SK-N-SH (cell line): ENCODE data around the gene ANKH. TPM values are rescaled to one million over a fixed set of nuclear protein-coding genes. Genes with fewer than 3 reads are reported as not detected.

ENCODE experiments used
- CTCF ChIA-PET: fragments of 300-600, 350-600 bp; formaldehyde crosslinking; extraction: SDS; loops from one replicate; lab custom pipeline; 2021; lab: Yijun Ruan, JAX
- POLR2A ChIA-PET: fragments of 350-600 bp; sonication (Branson Sonifier 250); formaldehyde crosslinking; extraction: SDS; loops from one replicate; lab custom pipeline; 2020; ENCODE audit warnings: antibody characterized with exemption, inconsistent platforms; lab: Yijun Ruan, JAX
- DNase-seq: peaks from one replicate; pipeline ENCODE4 v3.0.0; 2012
- H2AFZ ChIP-seq: fragments of 200-600 bp; sonication (generic); 2 replicates; pipeline ENCODE4 v1.8.1; 2016; ENCODE audit warnings: antibody characterized with exemption, mild to moderate bottlenecking, low read depth
- H3F3A ChIP-seq: fragments of 200-600 bp; sonication (generic); replicated peaks from 2 replicates; pipeline ENCODE3; 2016; ENCODE audit warnings: antibody characterized with exemption, mild to moderate bottlenecking; ENCODE audit not compliant: insufficient read depth
- H3K27ac ChIP-seq, 2 experiments: fragments of 200-500 bp in 1 of 2; fragments of 200-600 bp in 1 of 2; sonication (Bioruptor generic) in 1 of 2; sonication (generic), shearing (Covaris generic) in 1 of 2; 2 replicates each; pipeline versions ENCODE4 v1.5.1 to v1.6.1; 2014 to 2016; ENCODE audit warnings: low read depth in 2 of 2, inconsistent platforms in 1 of 2, low read length in 1 of 2, mild to moderate bottlenecking in 1 of 2, mixed read lengths in 1 of 2
- H3K27me3 ChIP-seq: fragments of 200-600 bp; sonication (generic), shearing (Covaris generic); 2 replicates; pipeline ENCODE4 v1.6.1; 2016; ENCODE audit warnings: mixed run types; ENCODE audit not compliant: insufficient read depth
- H3K36me3 ChIP-seq, 2 experiments: fragments of 200-500 bp in 1 of 2; fragments of 200-600 bp in 1 of 2; sonication (Bioruptor generic) in 1 of 2; sonication (generic) in 1 of 2; replicated peaks in 1 of 2; 2 replicates each; pipeline versions ENCODE3 to v1.5.1; 2014 to 2016; ENCODE audit warnings: low read length in 1 of 2, mild to moderate bottlenecking in 1 of 2; ENCODE audit not compliant: insufficient read depth in 2 of 2, control insufficient read depth in 1 of 2
- H3K4me1 ChIP-seq, 2 experiments: fragments of 200-500 bp in 1 of 2; fragments of 200-600 bp in 1 of 2; sonication (Bioruptor generic) in 1 of 2; sonication (generic), shearing (Covaris generic) in 1 of 2; 2 replicates each; pipeline versions ENCODE4 v1.5.1 to v1.6.1; 2014 to 2016; ENCODE audit warnings: low read depth in 1 of 2, low read length in 1 of 2, mixed run types in 1 of 2; ENCODE audit not compliant: insufficient read depth in 2 of 2, control insufficient read depth in 1 of 2
- H3K4me2 ChIP-seq: fragments of 200-600 bp; sonication (generic), shearing (Covaris generic); 2 replicates; pipeline ENCODE4 v1.6.1; 2017; ENCODE audit warnings: mixed run types
- H3K4me3 ChIP-seq, 2 experiments: fragments of 200-500 bp in 1 of 2; fragments of 200-600 bp in 1 of 2; sonication (Bioruptor generic) in 1 of 2; sonication (generic), shearing (Covaris generic) in 1 of 2; 2 replicates each; pipeline versions ENCODE4 v1.5.1 to v1.8.1; 2014 to 2016; ENCODE audit warnings: low read depth in 2 of 2, inconsistent platforms in 1 of 2, low read length in 1 of 2, mild to moderate bottlenecking in 1 of 2, mixed read lengths in 1 of 2, moderate library complexity in 1 of 2
- H3K79me2 ChIP-seq: fragments of 200-600 bp; sonication (generic); 2 replicates; pipeline ENCODE4 v1.8.1; 2017; ENCODE audit warnings: mild to moderate bottlenecking; ENCODE audit not compliant: insufficient read depth
- H3K9ac ChIP-seq: fragments of 200-600 bp; sonication (generic); 2 replicates; pipeline ENCODE4 v1.6.1; 2017; ENCODE audit warnings: mixed run types
- H3K9me2 ChIP-seq: fragments of 200-600 bp; sonication (generic); 2 replicates; pipeline ENCODE4 v1.6.1; 2017; ENCODE audit warnings: mixed run types
- H3K9me3 ChIP-seq: fragments of 200-600 bp; sonication (generic); 2 replicates; pipeline ENCODE4 v1.6.1; 2017; ENCODE audit warnings: mixed run types, mild to moderate bottlenecking, moderate library complexity
- H4K20me1 ChIP-seq: fragments of 200-600 bp; sonication (generic); 2 replicates; pipeline ENCODE4 v1.6.1; 2017; ENCODE audit warnings: mild to moderate bottlenecking, mixed run types; ENCODE audit not compliant: insufficient read depth
- FOSL2 ChIP-seq: IDR thresholded peaks from 2 replicates; pipeline ENCODE4 v1.4.0; 2012; ENCODE audit warnings: low read depth, mild to moderate bottlenecking, moderate library complexity, borderline replicate concordance
- FOXJ3 ChIP-seq: sonication (generic); formaldehyde crosslinking; IDR thresholded peaks from 2 replicates; pipeline ENCODE4 v1.5.1; 2020; ENCODE audit warnings: mild to moderate bottlenecking, missing genetic modification reagents
- MEF2A ChIP-seq: IDR thresholded peaks from 2 replicates; pipeline ENCODE4 v1.4.0; 2012; ENCODE audit warnings: low read depth, borderline replicate concordance
- MXI1 ChIP-seq: IDR thresholded peaks from 2 replicates; pipeline ENCODE4 v1.6.1; 2012; ENCODE audit warnings: mild to moderate bottlenecking, low read depth, low read length, improper control_type of control experiment
- NFIC ChIP-seq: IDR thresholded peaks from 2 replicates; pipeline ENCODE4 v1.4.0; 2012; ENCODE audit warnings: borderline replicate concordance
- PBX3 ChIP-seq: IDR thresholded peaks from 2 replicates; pipeline ENCODE4; 2012
- POLR2AphosphoS5 ChIP-seq: IDR thresholded peaks from 2 replicates; pipeline ENCODE4 v1.6.1; 2012; ENCODE audit warnings: low read depth, low read length
- RAD21 ChIP-seq: IDR thresholded peaks from 2 replicates; pipeline ENCODE4 v1.6.1; 2012; ENCODE audit warnings: mild to moderate bottlenecking, low read length
- RCOR1 ChIP-seq: fragments of 150-350 bp; IDR thresholded peaks from 2 replicates; pipeline ENCODE4 v1.6.1; 2017; ENCODE audit warnings: antibody characterized with exemption, low read length
- RFX5 ChIP-seq: IDR thresholded peaks from 2 replicates; pipeline ENCODE4 v1.6.1; 2012; ENCODE audit warnings: mild to moderate bottlenecking, improper control_type of control experiment, low read length
- RXRA ChIP-seq: IDR thresholded peaks from 2 replicates; pipeline ENCODE4 v1.4.0; 2012; ENCODE audit warnings: low read depth, mild to moderate bottlenecking, borderline replicate concordance
- SIN3A ChIP-seq: IDR thresholded peaks from 2 replicates; pipeline ENCODE4 v1.6.1; 2012; ENCODE audit warnings: low read depth, mild to moderate bottlenecking, low read length, moderate library complexity, borderline replicate concordance
- USF2 ChIP-seq: fragments of 150-350 bp; IDR thresholded peaks from 2 replicates; pipeline ENCODE4 v1.6.1; 2017; ENCODE audit warnings: antibody characterized with exemption, low read length, low read depth, borderline replicate concordance
- WGBS: methylation state at CpG from one replicate; pipeline ENCODE4 v1.1.6; 2017; ENCODE audit warnings: low lambda C conversion rate; 5-methylcytosine and 5-hydroxymethylcytosine counted together
- polyA plus RNA-seq, 3 experiments: library from polyadenylated mRNA; depleted of rRNA; stranded (reverse); fragments of >200 nt; gene quantifications; 2 replicates each; pipeline ENCODE4 v1.2.3, GENCODE V29; 2012

The ANKH gene
- polyA plus RNA-seq, 1 of the 3 experiments (the other 2 are of a cell fraction): 22.0 TPM

GRCh38 chr5:14741801-14742440, 129.7 kb downstream of the ANKH start:
- Histone ChIP-seq H3K27ac (no peak overlapping the region), H3F3A (peaks cover 26% of the 10 kb centered on the region), H3K36me3 (peaks cover 3 to 19% of the 10 kb centered on the region in 2 experiments), H3K9me3 (no peaks in the 10 kb centered on the region), H2AFZ (no peak overlapping the region), H4K20me1 (no peaks in the 10 kb centered on the region), H3K4me1 (peaks cover 0 to 29% of the 10 kb centered on the region in 2 experiments; a peak in 3 of 4 replicates), H3K4me3 (no peak overlapping the region), H3K9ac (no peak overlapping the region), H3K9me2 (no peaks in the 10 kb centered on the region), H3K27me3 (no peaks in the 10 kb centered on the region), H3K4me2 (no peak overlapping the region), H3K79me2 (no peaks in the 10 kb centered on the region)
- ChIA-PET POLR2A (no interaction called here), CTCF (interaction anchor here (1.1 to 4.4 kb wide), 3 partner anchors 14 to 261 kb away, joined by 3 to 26 read pairs (median 16); no protein-coding TSS in a partner anchor)
- TF ChIP-seq USF2: no peak
- TF ChIP-seq FOSL2: no peak
- no peak for TF ChIP-seq FOXJ3 (CRISPR knock-in tag)
- TF ChIP-seq POLR2AphosphoS5: no peak
- TF ChIP-seq RAD21: no peak
- TF ChIP-seq MXI1: no peak
- no peak for TF ChIP-seq RFX5
- no peak for TF ChIP-seq SIN3A
- no peak for TF ChIP-seq PBX3
- TF ChIP-seq RXRA: no peak
- no peak for TF ChIP-seq NFIC
- no peak for DNase-seq
- WGBS: 97% methylated on average over 5 of the region's 11 CpGs

- Histone ChIP-seq H4K20me1 (no peaks in the 10 kb centered on the region), H3K4me2 (no peak overlapping the region), H3F3A (peaks cover 26% of the 10 kb centered on the region), H3K9me3 (no peaks in the 10 kb centered on the region), H3K4me3 (no peak overlapping the region), H3K9me2 (no peaks in the 10 kb centered on the region), H3K4me1 (peaks cover 0 to 29% of the 10 kb centered on the region in 2 experiments; a peak in 3 of 4 replicates), H2AFZ (no peak overlapping the region), H3K27ac (no peak overlapping the region), H3K36me3 (peaks cover 3 to 12% of the 10 kb centered on the region in 2 experiments), H3K9ac (no peak overlapping the region), H3K79me2 (no peaks in the 10 kb centered on the region), H3K27me3 (no peaks in the 10 kb centered on the region)
- no peak for TF ChIP-seq USF2
- TF ChIP-seq FOSL2: no peak
- TF ChIP-seq RCOR1: no peak
- no peak for TF ChIP-seq MEF2A
- POLR2A ChIA-PET: no interaction called here
- DNase-seq: no peak
- 94% methylated on average over 13 of the region's 13 CpGs for WGBS
- CTCF ChIA-PET: interaction anchor here (1.2 to 2.6 kb wide), 2 partner anchors 13 to 18 kb away, joined by 3 to 16 read pairs; no protein-coding TSS in a partner anchor
These were observed 130.4 kb downstream of the ANKH start for GRCh38 chr5:14741131-14741530.
